ENCODE measurements around the gene RGS7BP.

The RGS7BP gene

GRCh38 chr5:64619609-64620008, 113.8 kb downstream of the RGS7BP start:
- H3K4me3 ChIP-seq (ENCODE audit: low read length): no peak overlapping the region
- no peak for DNase-seq (ENCODE audit: low read depth, low spot score)

- no peak for DNase-seq (ENCODE audit: low read depth, low spot score)
Measured at GRCh38 chr5:64622991-64623390, 117.2 kb downstream of the RGS7BP start.

GRCh38 chr5:64625678-64626077, 119.9 kb downstream of the RGS7BP start:
- H3K4me3 ChIP-seq (ENCODE audit: low read length): no peak overlapping the region
- no peak for DNase-seq (ENCODE audit: low read depth, low spot score)

More at GRCh38 chr5:64622991-64623390, 117.2 kb downstream of the RGS7BP start:
- no peak overlapping the region for H3K4me3 ChIP-seq (ENCODE audit: low read length)

GRCh38 chr5:64628901-64629300, 123.1 kb downstream of the RGS7BP start:
- no peak for DNase-seq (ENCODE audit: low read depth, low spot score)
- no peak overlapping the region for H3K4me3 ChIP-seq (ENCODE audit: low read length)

- DNase-seq (ENCODE audit: low read depth, low spot score): no peak
- no peak overlapping the region for H3K4me3 ChIP-seq (ENCODE audit: low read length)
Measured at GRCh38 chr5:64629841-64630240, 124.0 kb downstream of the RGS7BP start.

- no peak for DNase-seq (ENCODE audit: low read depth, low spot score)
- no peak overlapping the region for H3K4me3 ChIP-seq (ENCODE audit: low read length)
Measured at GRCh38 chr5:64632251-64632650, 126.4 kb downstream of the RGS7BP start.

- peak; percentile 37 for DNase-seq (ENCODE audit: low read depth, low spot score)
- no peak overlapping the region for H3K4me3 ChIP-seq (ENCODE audit: low read length)
Measured at GRCh38 chr5:64634997-64635686, 129.3 kb downstream of the RGS7BP start.

GRCh38 chr5:64637144-64637543, 131.3 kb downstream of the RGS7BP start:
- peak; percentile 24 for DNase-seq (ENCODE audit: low read depth, low spot score)
- no peak overlapping the region for H3K4me3 ChIP-seq (ENCODE audit: low read length)

GRCh38 chr5:64637837-64638443, 132.1 kb downstream of the RGS7BP start:
- no peak for DNase-seq (ENCODE audit: low read depth, low spot score)
- H3K4me3 ChIP-seq (ENCODE audit: low read length): no peak overlapping the region

GRCh38 chr5:64644831-64645230, 139.0 kb downstream of the RGS7BP start:
- DNase-seq (ENCODE audit: low read depth, low spot score): no peak
- no peak overlapping the region for H3K4me3 ChIP-seq (ENCODE audit: low read length)

GRCh38 chr5:64646169-64646568, 140.4 kb downstream of the RGS7BP start:
- no peak overlapping the region for H3K4me3 ChIP-seq (ENCODE audit: low read length)
- DNase-seq (ENCODE audit: low read depth, low spot score): no peak

GRCh38 chr5:64649512-64649911, 143.7 kb downstream of the RGS7BP start:
- no peak for DNase-seq (ENCODE audit: low read depth, low spot score)
- H3K4me3 ChIP-seq (ENCODE audit: low read length): no peak overlapping the region

GRCh38 chr5:64653766-64654560, 148.1 kb downstream of the RGS7BP start:
- DNase-seq (ENCODE audit: low read depth, low spot score): no peak
- H3K4me3 ChIP-seq (ENCODE audit: low read length): no peak overlapping the region

- no peak for DNase-seq (ENCODE audit: low read depth, low spot score)
- H3K4me3 ChIP-seq (ENCODE audit: low read length): no peak overlapping the region
Measured at GRCh38 chr5:64654561-64654938, 148.7 kb downstream of the RGS7BP start.

GRCh38 chr5:64655596-64655995, 149.8 kb downstream of the RGS7BP start:
- DNase-seq (ENCODE audit: low read depth, low spot score): no peak

GRCh38 chr5:64659289-64659688, 153.5 kb downstream of the RGS7BP start:
- no peak overlapping the region for H3K4me3 ChIP-seq (ENCODE audit: low read length)
- no peak for DNase-seq (ENCODE audit: low read depth, low spot score)

More at GRCh38 chr5:64655596-64655995, 149.8 kb downstream of the RGS7BP start:
- no peak overlapping the region for H3K4me3 ChIP-seq (ENCODE audit: low read length)

Measured in Jurkat, Clone E6-1 (cell line).